ENCODE measurements around the gene CAB39. TPM values are rescaled to one million over a fixed set of nuclear protein-coding genes. Genes with fewer than 3 reads are reported as not detected.

Gene CAB39
- total and polyA plus RNA-seq, 2 donors (not counting 1 experiment from before 2014, with no cell fraction given) = 21.7 to 75.7 TPM

GRCh38 chr2:230684270-230685168 is 28.1 kb upstream of the CAB39 start:
- no peak overlapping the region for H3K4me3 Mint-ChIP-seq
- intact Hi-C loops (cut with micrococcal nuclease) = no loop called here
- no peak overlapping the region for H3K27ac ChIP-seq (ENCODE audit: low read length in 2 of 2)
- H3K9ac ChIP-seq (ENCODE audit: low read length) = no peak overlapping the region
- no peaks in the 10 kb centered on the region for H3K27me3 Mint-ChIP-seq
- ChIA-PET CTCF (no interaction called here), POLR2A (interaction anchor here (0.5 kb wide), 1 partner anchor 21 kb away, joined by 5 read pairs; no protein-coding TSS in a partner anchor)
- H3K4me1 ChIP-seq (ENCODE audit: control insufficient read depth in 2 of 2, insufficient read depth in 2 of 2, low read length in 2 of 2) = no peaks in the 10 kb centered on the region
- TF ChIP-seq EZH2 (IDR thresholded peaks at IDR 0.05; ENCODE audit: borderline replicate concordance, insufficient read depth, low read depth, low read length, poor library complexity, severe bottlenecking) = no peak
- no peak for TF ChIP-seq CTCF (IDR thresholded peaks at IDR 0.05)
- ATAC-seq (ENCODE audit: low read depth) = no peak
- H3K4me2 ChIP-seq (replicated peaks; ENCODE audit: low read depth, low read length, poor library complexity, severe bottlenecking) = no peak overlapping the region
- H3K4me3 ChIP-seq (ENCODE audit: control extremely low read depth in 1 of 5, extremely low read depth in 1 of 5, insufficient read depth in 1 of 5, low read depth in 2 of 5, low read length in 4 of 5) = no peak overlapping the region
- no peaks in the 10 kb centered on the region for H3K79me2 ChIP-seq (ENCODE audit: control insufficient read depth, insufficient read depth, low read length)
- H3K27ac Mint-ChIP-seq = no peak overlapping the region
- peaks cover 0 to 3% (median 0%) of the 10 kb centered on the region in 4 experiments for H3K27me3 ChIP-seq (replicated peaks in 1 of 4; ENCODE audit: control extremely low read depth in 1 of 4, control insufficient read depth in 3 of 4, insufficient read depth in 4 of 4, low read length in 3 of 4)
- H3K36me3 ChIP-seq (replicated peaks in 1 of 2; ENCODE audit: control extremely low read depth in 1 of 2, control insufficient read depth in 1 of 2, extremely low read depth in 1 of 2, insufficient read depth in 2 of 2, low read length in 1 of 2) = no peaks in the 10 kb centered on the region
- H3K9me3 Mint-ChIP-seq (ENCODE audit: insufficient read depth) = no peaks in the 10 kb centered on the region
- H4K20me1 ChIP-seq (ENCODE audit: control insufficient read depth, insufficient read depth, low read length, poor library complexity, severe bottlenecking) = no peaks in the 10 kb centered on the region
- WGBS (ENCODE audit: insufficient coverage) = 100% methylated on average over 3 of the region's 8 CpGs
- no peak overlapping the region for H2AFZ ChIP-seq (ENCODE audit: insufficient read depth, low read depth, low read length, poor library complexity, severe bottlenecking)
- no peaks in the 10 kb centered on the region for H3K9me3 ChIP-seq (ENCODE audit: control extremely low read depth in 1 of 3, control insufficient read depth in 2 of 3, insufficient read depth in 1 of 3, low read length in 2 of 3)
- DNase-seq = no peak
- no peaks in the 10 kb centered on the region for H3K4me1 Mint-ChIP-seq

DNA sequence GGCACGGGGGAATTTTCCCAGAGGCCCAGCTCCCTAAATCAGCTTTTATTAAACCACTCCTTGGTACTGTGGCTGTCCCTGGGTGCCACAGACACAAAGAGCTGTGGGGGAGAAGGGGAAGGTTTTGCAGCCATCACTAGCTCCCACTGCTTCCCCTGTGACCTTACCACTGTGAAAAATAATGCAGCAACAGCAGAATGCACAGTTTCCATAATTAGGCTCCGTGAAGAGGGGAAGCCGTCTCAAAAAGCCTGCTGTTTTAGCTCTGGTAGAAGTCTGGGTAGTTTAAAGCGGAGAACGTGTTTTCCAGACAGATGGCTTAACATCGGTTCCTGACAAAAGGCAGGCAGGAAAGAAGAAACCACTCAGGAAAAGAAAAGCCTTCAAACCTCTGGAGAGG is 27.5 kb upstream of the CAB39 start:
- Mint-ChIP-seq H3K4me1 (no peaks in the 10 kb centered on the region), H3K27me3 (no peaks in the 10 kb centered on the region), H3K9me3 (ENCODE audit: insufficient read depth) (no peaks in the 10 kb centered on the region), H3K27ac (no peak overlapping the region), H3K4me3 (no peak overlapping the region)
- Histone ChIP-seq H3K9me3 (ENCODE audit: control extremely low read depth in 1 of 3, control insufficient read depth in 2 of 3, insufficient read depth in 1 of 3, low read length in 2 of 3) (no peaks in the 10 kb centered on the region), H3K4me2 (replicated peaks; ENCODE audit: low read depth, low read length, poor library complexity, severe bottlenecking) (no peak overlapping the region), H2AFZ (ENCODE audit: insufficient read depth, low read depth, low read length, poor library complexity, severe bottlenecking) (peak overlapping the region; percentile 14), H3K9ac (ENCODE audit: low read length) (no peak overlapping the region), H3K4me3 (ENCODE audit: control extremely low read depth in 1 of 5, extremely low read depth in 1 of 5, insufficient read depth in 1 of 5, low read depth in 2 of 5, low read length in 4 of 5) (no peak overlapping the region), H3K4me1 (ENCODE audit: control insufficient read depth in 2 of 2, insufficient read depth in 2 of 2, low read length in 2 of 2) (no peaks in the 10 kb centered on the region), H3K27ac (ENCODE audit: low read length in 2 of 2) (no peak overlapping the region), H4K20me1 (ENCODE audit: control insufficient read depth, insufficient read depth, low read length, poor library complexity, severe bottlenecking) (no peaks in the 10 kb centered on the region), H3K79me2 (ENCODE audit: control insufficient read depth, insufficient read depth, low read length) (no peaks in the 10 kb centered on the region), H3K27me3 (replicated peaks in 1 of 4; ENCODE audit: control extremely low read depth in 1 of 4, control insufficient read depth in 3 of 4, insufficient read depth in 4 of 4, low read length in 3 of 4) (peaks cover 0 to 3% (median 0%) of the 10 kb centered on the region in 4 experiments), H3K36me3 (replicated peaks in 1 of 2; ENCODE audit: control extremely low read depth in 1 of 2, control insufficient read depth in 1 of 2, extremely low read depth in 1 of 2, insufficient read depth in 2 of 2, low read length in 1 of 2) (no peaks in the 10 kb centered on the region)
- intact Hi-C loops (cut with micrococcal nuclease) = no loop called here
- ChIA-PET CTCF (no interaction called here), POLR2A (no interaction called here)
- ATAC-seq (ENCODE audit: low read depth) (no peak), DNase-seq (no peak)
- WGBS (ENCODE audit: insufficient coverage) = 62% methylated on average over 4 of the region's 6 CpGs
- TF ChIP-seq EZH2 (IDR thresholded peaks at IDR 0.05; ENCODE audit: borderline replicate concordance, insufficient read depth, low read depth, low read length, poor library complexity, severe bottlenecking) (no peak), CTCF (IDR thresholded peaks at IDR 0.05) (no peak)

Measured in B cell (primary cell).